NCI-H2081 treated with DMSO at 0.1 percent for 48 hours (cell line): Measurements from ENCODE around the gene LIN28A.
A peak's percentile ranks its signal among the peaks of the same experiment; 100 is the strongest.

Source experiments
- DNase-seq: peaks from one replicate; lab custom pipeline; 2025; lab: John Stamatoyannopoulos, UW

LIN28A gene

DNA sequence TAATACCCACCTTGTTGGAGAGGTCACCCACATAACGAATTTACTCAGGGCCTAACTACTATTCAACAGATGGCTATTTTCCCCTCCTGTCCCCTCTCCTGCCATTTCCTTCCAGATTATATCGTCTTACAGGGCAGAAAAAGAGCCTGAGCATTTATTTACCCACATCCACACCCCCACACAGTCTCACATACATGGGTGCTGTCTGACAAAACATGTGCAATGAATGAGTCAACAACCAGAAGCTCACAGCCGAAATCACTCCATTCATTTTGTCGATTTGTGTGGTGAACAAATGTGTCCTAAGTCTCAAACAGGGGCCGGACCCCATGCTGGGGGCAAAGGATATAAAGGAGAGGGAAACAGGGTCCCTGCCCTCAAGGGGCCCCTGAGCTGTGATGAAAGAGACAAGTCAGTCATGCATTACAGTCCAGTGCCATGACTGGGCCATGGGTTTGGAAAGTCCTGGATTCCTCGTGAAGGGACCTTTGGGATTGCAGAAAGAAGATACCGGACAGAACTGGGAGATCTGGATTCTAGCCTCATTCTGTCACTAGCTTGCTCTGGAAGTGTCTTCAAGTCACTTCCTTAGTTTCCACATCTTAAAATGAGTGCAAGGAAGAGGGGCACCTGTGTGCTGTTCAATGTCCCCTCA lies 21.7 kb upstream of the LIN28A start:
- no peak for DNase-seq

DNA sequence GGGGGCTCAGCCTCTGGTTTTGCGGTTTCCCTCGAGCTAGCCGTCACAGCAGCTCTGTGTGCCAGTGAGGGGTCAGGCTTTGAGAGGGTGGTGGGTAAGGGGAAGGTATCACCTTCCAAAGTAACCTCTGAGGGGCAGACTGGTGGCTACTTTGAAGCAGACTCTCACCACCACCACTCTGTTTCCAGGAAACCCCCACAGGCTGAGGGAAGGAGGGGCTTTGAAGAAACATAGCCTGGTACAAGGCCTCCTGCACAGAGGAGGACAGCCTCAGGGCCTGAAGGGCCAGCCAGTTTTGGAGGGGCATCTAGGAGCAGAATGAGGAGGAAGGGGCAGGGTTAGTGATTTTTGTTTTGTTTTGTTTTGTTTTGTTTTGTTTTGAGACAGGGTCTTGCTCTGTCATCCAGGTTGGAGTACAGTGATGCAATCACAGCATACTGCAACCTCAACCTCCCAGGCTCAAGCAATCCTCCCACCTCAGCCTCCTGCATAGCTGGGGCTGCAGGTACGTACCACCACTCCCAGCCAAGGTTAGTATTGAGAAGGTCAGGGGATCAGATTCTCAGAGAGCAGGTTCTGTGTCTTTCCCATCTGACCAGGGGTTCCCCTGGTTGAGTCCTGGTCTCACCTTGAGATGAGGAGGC lies 20.9 kb upstream of the LIN28A start:
- DNase-seq, result no peak

GRCh38 chr1:26391450-26391849 lies 19.2 kb upstream of the LIN28A start:
- no peak for DNase-seq

DNA sequence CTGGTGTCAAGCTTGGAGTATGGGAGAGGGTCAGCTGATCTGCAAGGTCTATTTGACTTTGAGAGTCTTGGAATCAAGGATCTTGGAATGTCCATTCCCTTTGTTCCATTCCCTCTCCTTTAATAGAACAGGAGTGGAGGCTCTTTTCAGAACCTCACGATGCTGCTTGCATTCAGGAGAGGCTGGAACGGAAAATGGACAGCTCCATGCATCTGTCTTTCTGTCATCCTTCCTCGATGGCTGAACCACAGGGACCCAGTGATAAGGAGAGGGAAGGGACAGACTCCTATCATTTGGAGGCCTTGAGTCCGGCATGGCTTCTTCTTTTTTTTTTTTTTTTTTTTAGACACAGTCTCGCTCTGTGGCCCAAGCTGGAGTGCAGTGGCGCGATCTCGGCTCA lies 14.9 kb upstream of the LIN28A start:
- DNase-seq, result no peak

GRCh38 chr1:26399034-26399433 lies 11.6 kb upstream of the LIN28A start:
- DNase-seq, result no peak

DNA sequence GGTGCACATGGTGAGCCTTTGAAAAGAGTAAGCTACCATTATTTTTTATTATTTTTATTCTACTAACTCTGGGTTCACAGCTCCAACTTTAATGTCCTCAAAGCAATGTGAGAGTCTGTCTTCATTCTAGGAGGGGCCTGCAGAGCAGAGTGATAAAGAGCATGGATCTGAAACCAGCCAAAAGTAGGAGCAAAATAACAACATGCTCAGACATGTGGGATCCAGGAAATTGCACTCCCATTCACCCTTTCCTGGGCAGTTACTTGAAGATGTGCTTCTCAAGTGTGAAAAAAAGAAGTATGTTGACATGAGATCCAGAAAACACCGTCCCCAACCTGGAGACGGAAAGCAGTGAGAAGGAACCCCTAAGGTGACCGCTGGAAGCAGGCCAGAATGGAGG lies 8.7 kb upstream of the LIN28A start:
- DNase-seq, result no peak

- no peak for DNase-seq
These were observed 7.0 kb upstream of the LIN28A start for GRCh38 chr1:26403656-26404055.

GRCh38 chr1:26404641-26405040 lies 6.0 kb upstream of the LIN28A start:
- DNase-seq, result no peak

- no peak for DNase-seq
These were observed 5.2 kb upstream of the LIN28A start for GRCh38 chr1:26405281-26405915.

GRCh38 chr1:26408604-26409003 lies 2.0 kb upstream of the LIN28A start:
- DNase-seq, result no peak

- no peak for DNase-seq
These were observed 1.3 kb upstream of the LIN28A start for GRCh38 chr1:26409191-26409807.

GRCh38 chr1:26411624-26412074 lies 1.0 kb downstream of the LIN28A start:
- no peak for DNase-seq

GRCh38 chr1:26412180-26412840 lies 1.7 kb downstream of the LIN28A start:
- DNase-seq, result no peak

DNA sequence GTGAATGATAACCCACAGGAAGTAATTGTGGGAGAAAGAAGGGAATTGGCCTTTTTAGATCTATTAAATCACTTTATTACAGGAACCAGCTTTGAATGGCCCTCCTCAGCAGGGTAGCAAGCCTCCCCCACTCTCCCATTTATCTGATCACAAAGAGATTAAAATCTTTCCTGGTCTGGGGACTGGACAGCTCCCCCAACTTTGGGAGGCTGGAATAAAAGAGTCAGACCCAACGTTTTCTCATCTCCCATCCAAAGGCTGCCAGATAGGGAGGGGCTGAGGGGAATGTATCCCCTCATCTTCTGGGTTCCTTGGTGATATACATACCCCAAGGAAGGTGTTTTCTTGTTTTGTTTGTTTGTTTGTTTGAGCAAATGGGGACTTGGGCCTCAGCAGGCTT lies 2.4 kb downstream of the LIN28A start:
- no peak for DNase-seq

DNA sequence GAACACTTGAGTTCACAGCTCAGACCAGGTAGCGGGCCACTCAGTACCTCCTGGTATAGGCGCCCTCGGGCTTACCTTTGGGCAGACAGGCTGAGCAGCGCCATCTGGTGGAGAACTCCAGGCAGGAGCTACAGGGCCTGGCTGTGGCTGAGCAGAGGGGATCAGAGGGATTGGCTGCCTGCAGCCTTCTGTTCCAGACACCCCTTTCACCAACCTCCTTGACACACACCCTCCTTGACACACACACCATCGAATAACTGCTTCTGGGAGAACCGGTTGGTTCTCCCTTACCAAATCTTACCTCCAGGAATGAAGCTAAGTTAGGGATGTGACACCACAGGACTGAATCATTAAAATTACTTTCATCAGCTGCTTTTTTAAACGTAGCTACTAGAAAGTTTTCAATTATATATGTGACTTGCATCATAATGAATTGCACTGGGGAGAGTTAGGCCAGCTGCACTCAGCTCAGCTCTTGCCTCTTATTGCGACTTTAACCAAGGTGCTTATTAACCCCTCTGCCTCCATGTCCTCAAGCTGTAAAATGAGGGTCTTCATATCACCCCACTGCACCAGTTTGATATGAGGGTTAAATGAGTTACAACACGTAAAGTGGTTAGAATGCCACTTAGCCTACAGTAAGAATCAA lies 6.6 kb downstream of the LIN28A start:
- DNase-seq, result no peak

DNA sequence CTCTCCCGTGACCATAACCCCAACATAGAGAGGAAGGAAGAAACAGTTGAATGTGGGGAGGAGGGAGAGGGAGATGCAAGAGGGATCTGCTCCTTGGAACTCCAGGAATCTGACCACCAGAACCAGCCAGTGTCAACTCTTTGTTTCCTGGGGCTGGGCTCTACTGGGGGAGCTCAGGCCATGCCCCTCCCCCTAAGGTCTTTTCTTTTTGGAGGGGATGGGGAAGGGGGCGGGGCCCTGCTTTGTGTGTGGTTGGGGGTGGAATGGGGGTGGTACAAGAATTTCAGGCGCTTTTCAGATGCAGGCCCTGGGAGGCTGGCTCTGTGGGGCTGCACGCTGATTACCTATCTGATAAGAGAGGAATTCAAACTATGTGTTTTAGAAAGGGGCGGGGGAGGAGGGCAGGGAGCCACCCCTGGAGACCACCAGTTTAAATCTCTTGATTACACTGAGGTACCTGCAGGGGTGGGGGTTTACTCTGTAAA lies 8.3 kb downstream of the LIN28A start:
- no peak for DNase-seq

- DNase-seq, result no peak
These were observed 8.9 kb downstream of the LIN28A start for GRCh38 chr1:26419494-26419893.

DNA sequence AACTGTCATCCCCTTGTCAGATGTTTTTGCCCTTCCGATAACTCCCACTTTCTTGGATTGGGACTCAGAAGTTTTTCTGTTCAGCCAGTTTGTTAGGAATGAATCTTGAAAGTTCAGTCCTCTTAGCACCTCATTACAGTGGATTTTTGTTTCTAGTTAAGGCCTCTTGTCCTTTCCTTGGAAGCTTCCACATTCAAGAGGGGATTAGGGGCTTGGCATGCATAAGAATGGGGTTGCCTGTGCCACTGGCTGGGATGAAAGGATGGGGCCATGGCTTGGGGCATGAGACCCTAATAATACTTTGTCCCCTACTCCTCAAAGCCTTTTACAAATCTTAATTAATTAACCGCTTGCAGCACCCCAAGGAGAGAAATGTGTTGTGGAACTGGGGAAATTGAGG lies 19.1 kb downstream of the LIN28A start:
- no peak for DNase-seq

GRCh38 chr1:26431979-26432695 lies 21.5 kb downstream of the LIN28A start, which contains the start of gene DHDDS:
DHDDS (plus strand) TSS chr1:26432321; CDS start chr1:26432946, 625 bp downstream.
- peak; percentile 77 for DNase-seq

DNA sequence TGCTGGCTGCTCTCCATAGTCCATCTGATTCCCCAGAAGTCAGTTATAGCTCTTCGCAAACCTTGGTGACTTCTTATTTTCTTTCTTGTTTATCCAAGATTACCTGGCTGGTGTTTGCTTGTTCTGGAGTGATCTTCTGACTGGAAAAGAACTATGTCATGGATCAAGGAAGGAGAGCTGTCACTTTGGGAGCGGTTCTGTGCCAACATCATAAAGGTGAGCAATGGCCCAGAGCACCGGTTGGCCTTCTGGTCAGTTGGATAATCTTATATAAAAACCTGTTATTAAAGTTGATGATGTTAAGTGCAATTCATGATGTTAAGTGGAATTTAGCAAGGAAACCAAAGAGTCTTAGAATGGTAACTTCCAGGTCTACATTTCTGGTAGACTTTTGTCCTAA lies 22.2 kb downstream of the LIN28A start:
- DNase-seq, result no peak

DNA sequence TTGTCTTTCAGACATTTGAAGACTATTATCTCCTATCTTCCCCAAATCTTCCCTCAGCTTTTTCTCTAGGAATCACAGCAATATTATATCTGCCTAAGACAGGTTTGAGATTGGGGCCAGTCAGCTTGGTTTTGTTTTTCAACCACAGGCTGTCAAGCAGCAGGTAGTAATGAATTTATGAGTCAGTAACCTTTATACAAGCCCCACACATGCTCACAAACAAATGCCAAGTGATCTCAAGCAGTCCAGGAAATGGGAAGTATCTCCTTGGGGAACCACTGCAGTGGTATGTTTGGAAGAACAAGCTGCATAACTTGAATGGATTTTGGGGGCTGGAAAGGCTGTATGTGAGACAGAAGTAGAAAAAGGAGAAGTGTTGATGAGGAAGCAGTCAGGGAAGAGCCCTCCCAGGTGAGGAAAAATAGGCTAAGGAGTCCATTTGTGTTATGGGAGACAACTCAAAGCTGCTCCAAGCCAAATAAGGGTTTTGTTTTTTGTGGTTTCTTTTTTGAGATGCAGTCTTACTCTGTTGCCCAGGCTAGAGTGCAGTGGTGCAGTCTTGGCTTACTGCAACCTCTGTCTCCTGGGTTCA lies 23.6 kb downstream of the LIN28A start:
- DNase-seq, result no peak
